IMR-90 (cell line): Measurements from ENCODE around the gene AKNA. TPM values are rescaled to one million over a fixed set of nuclear protein-coding genes. Genes with fewer than 3 reads are reported as not detected.

ENCODE experiments used
- ATAC-seq: fragments of 200-7000 bp; cut with Tn5 transposase; 2 replicates; pipeline ENCODE4 v1.9.1; 2020; ENCODE audit warnings: low read depth, mild to moderate bottlenecking, moderate library complexity
- BruUV-seq: library from RNA; stranded (reverse); fragments of 400-500 nt; replicated peaks from 2 replicates; lab custom pipeline; 2021; lab: Mats Ljungman, UMichigan
- CTCF ChIA-PET: fragments of 300-600 bp; formaldehyde crosslinking; extraction: SDS; loops from one replicate; lab custom pipeline; 2021; ENCODE audit warnings: antibody characterized with exemption; lab: Yijun Ruan, JAX
- POLR2A ChIA-PET: fragments of 300-600 bp; sonication (Branson Sonifier 250); formaldehyde crosslinking; loops from one replicate; lab custom pipeline; 2022; ENCODE audit warnings: antibody characterized with exemption; ENCODE audit not compliant: unreplicated experiment; lab: Charles Lee
- DNase-seq: peaks from one replicate; pipeline ENCODE4 v3.0.0; 2013
- H2AFZ ChIP-seq: replicated peaks from 2 replicates; pipeline ENCODE3; 2013; ENCODE audit warnings: low read length, mild to moderate bottlenecking; ENCODE audit not compliant: poor library complexity
- H2AK5ac ChIP-seq: 2 replicates; pipeline ENCODE4 v1.6.1; 2013; ENCODE audit warnings: low read depth, low read length, inconsistent platforms
- H2AK9ac ChIP-seq: replicated peaks from 2 replicates; pipeline ENCODE3; 2013; ENCODE audit warnings: mild to moderate bottlenecking, low read depth, low read length, moderate library complexity; ENCODE audit not compliant: poor library complexity
- H2BK120ac ChIP-seq: 2 replicates; pipeline ENCODE4 v1.6.1; 2013; ENCODE audit warnings: low read depth, low read length, inconsistent platforms
- H2BK15ac ChIP-seq: 3 replicates; pipeline ENCODE4 v1.6.1; 2013; ENCODE audit warnings: low read depth, low read length, inconsistent platforms
- H2BK20ac ChIP-seq: 2 replicates; pipeline ENCODE4 v1.6.1; 2013; ENCODE audit warnings: low read depth, mild to moderate bottlenecking, inconsistent platforms, low read length, moderate library complexity
- H2BK5ac ChIP-seq: 2 replicates; pipeline ENCODE4 v1.6.1; 2013; ENCODE audit warnings: mild to moderate bottlenecking, low read depth, low read length, inconsistent platforms; ENCODE audit not compliant: poor library complexity, severe bottlenecking
- H3K14ac ChIP-seq: replicated peaks from 2 replicates; pipeline ENCODE4 v1.6.1; 2013; ENCODE audit warnings: low read depth, low read length, inconsistent platforms
- H3K18ac ChIP-seq: 2 replicates; pipeline ENCODE4 v1.6.1; 2013; ENCODE audit warnings: low read depth, low read length, control low read depth
- H3K23ac ChIP-seq: 2 replicates; pipeline ENCODE4 v1.6.1; 2013; ENCODE audit warnings: low read depth, low read length, inconsistent platforms
- H3K27ac ChIP-seq: 2 replicates; pipeline ENCODE4 v1.5.1; 2013; ENCODE audit warnings: mild to moderate bottlenecking, control low read depth, low read length; ENCODE audit not compliant: insufficient read depth
- H3K27me3 ChIP-seq: 2 replicates; pipeline ENCODE4 v1.6.1; 2013; ENCODE audit warnings: low read length; ENCODE audit not compliant: control insufficient read depth, insufficient read depth
- H3K36me3 ChIP-seq: 2 replicates; pipeline ENCODE4 v1.6.1; 2013; ENCODE audit warnings: low read length, mixed read lengths; ENCODE audit not compliant: control insufficient read depth, insufficient read depth
- H3K4ac ChIP-seq: 2 replicates; pipeline ENCODE4 v1.6.1; 2013; ENCODE audit warnings: low read depth, low read length, inconsistent platforms
- H3K4me1 ChIP-seq: 2 replicates; pipeline ENCODE4 v1.6.1; 2013; ENCODE audit warnings: low read length, mixed read lengths; ENCODE audit not compliant: control insufficient read depth, insufficient read depth
- H3K4me2 ChIP-seq: 2 replicates; pipeline ENCODE4 v1.6.1; 2013; ENCODE audit warnings: low read depth, mild to moderate bottlenecking, control low read depth, low read length, moderate library complexity
- H3K4me3 ChIP-seq: 2 replicates; pipeline ENCODE4 v1.5.1; 2013; ENCODE audit warnings: low read depth, mild to moderate bottlenecking, control low read depth, low read length, moderate library complexity; ENCODE audit not compliant: insufficient read depth
- H3K56ac ChIP-seq: 2 replicates; pipeline ENCODE4 v1.6.1; 2013; ENCODE audit warnings: low read length, inconsistent platforms; ENCODE audit not compliant: insufficient read depth; ENCODE audit errors: extremely low read depth
- H3K79me1 ChIP-seq, 2 experiments: 2 replicates each; pipeline ENCODE4 v1.6.1; 2013; ENCODE audit warnings: low read length in 2 of 2, inconsistent platforms in 1 of 2, low read depth in 1 of 2
- H3K9ac ChIP-seq: 2 replicates; pipeline ENCODE4 v1.6.1; 2013; ENCODE audit warnings: low read depth, low read length, control low read depth
- H3K9me1 ChIP-seq: 2 replicates; pipeline ENCODE4 v1.6.1; 2013; ENCODE audit warnings: low read length, inconsistent platforms; ENCODE audit not compliant: insufficient read depth
- H3K9me3 ChIP-seq: 2 replicates; pipeline ENCODE4 v1.6.1; 2013; ENCODE audit warnings: low read length; ENCODE audit not compliant: control insufficient read depth, insufficient read depth
- H4K20me1 ChIP-seq: 2 replicates; pipeline ENCODE4 v1.6.1; 2013; ENCODE audit warnings: low read length, inconsistent platforms; ENCODE audit not compliant: insufficient read depth
- H4K5ac ChIP-seq: 2 replicates; pipeline ENCODE4 v1.6.1; 2013; ENCODE audit warnings: mild to moderate bottlenecking, low read depth, low read length, control low read depth
- H4K8ac ChIP-seq, 2 experiments: 2 replicates each; pipeline ENCODE4 v1.6.1; 2013; ENCODE audit warnings: low read depth in 2 of 2, low read length in 2 of 2, control low read depth in 1 of 2, inconsistent platforms in 1 of 2
- H4K91ac ChIP-seq: 2 replicates; pipeline ENCODE4 v1.6.1; 2013; ENCODE audit warnings: low read depth, low read length, inconsistent platforms; ENCODE audit not compliant: insufficient read depth
- BHLHE40 ChIP-seq: fragments of 150-350 bp; IDR thresholded peaks from 2 replicates; pipeline ENCODE4 v1.6.1; 2016; ENCODE audit warnings: mild to moderate bottlenecking, low read depth, low read length
- CEBPB ChIP-seq: IDR thresholded peaks from 2 replicates; pipeline ENCODE4 v1.6.1; 2012; ENCODE audit warnings: low read depth, low read length, improper control_type of control experiment
- CHD1 ChIP-seq: IDR thresholded peaks from 2 replicates; pipeline ENCODE4 v1.6.1; 2012; ENCODE audit warnings: low read depth, low read length, improper control_type of control experiment
- CTCF ChIP-seq: conservative IDR thresholded peaks from 2 replicates; pipeline ENCODE4 v1.5.1; 2012; ENCODE audit warnings: mild to moderate bottlenecking, low read depth, low read length, improper control_type of control experiment
- FOS ChIP-seq: fragments of 150-350 bp; IDR thresholded peaks from 2 replicates; pipeline ENCODE4 v1.6.1; 2016; ENCODE audit warnings: low read depth, low read length
- MAFK ChIP-seq: IDR thresholded peaks from 2 replicates; pipeline ENCODE4 v1.6.1; 2012; ENCODE audit warnings: low read depth, low read length, improper control_type of control experiment
- MAZ ChIP-seq: IDR thresholded peaks from 2 replicates; pipeline ENCODE4 v1.6.1; 2012; ENCODE audit warnings: low read depth, mild to moderate bottlenecking, low read length, improper control_type of control experiment, moderate library complexity, borderline replicate concordance
- NFE2L2 ChIP-seq: fragments of 150-350 bp; IDR thresholded peaks from 2 replicates; pipeline ENCODE4 v1.6.1; 2016; ENCODE audit warnings: low read depth, mild to moderate bottlenecking, low read length
- POLR2A ChIP-seq: IDR thresholded peaks from 2 replicates; pipeline ENCODE4 v1.6.1; 2012; ENCODE audit warnings: mild to moderate bottlenecking, low read depth, low read length
- RAD21 ChIP-seq: IDR thresholded peaks from 2 replicates; pipeline ENCODE4 v1.6.1; 2012; ENCODE audit warnings: low read length, improper control_type of control experiment
- RFX5 ChIP-seq: IDR thresholded peaks from 2 replicates; pipeline ENCODE4 v1.8.0; 2012; ENCODE audit warnings: low read depth, mild to moderate bottlenecking, low read length, moderate library complexity
- SMC3 ChIP-seq: fragments of 150-350 bp; IDR thresholded peaks from 2 replicates; pipeline ENCODE4 v1.6.1; 2016; ENCODE audit warnings: low read depth, mild to moderate bottlenecking, antibody characterized with exemption, low read length, moderate library complexity
- WGBS, 2 experiments: methylation state at CpG; one replicate each; pipeline versions ENCODE4 v1.1.5 to v1.1.7; 2013; ENCODE audit warnings: missing lambda C conversion rate in 2 of 2; ENCODE audit not compliant: insufficient read length in 1 of 2; ENCODE audit errors: extremely low coverage in 2 of 2; 5-methylcytosine and 5-hydroxymethylcytosine counted together
- dilution Hi-C: fragments of 300-500 bp; cut with HindIII; formaldehyde crosslinking; loops from one replicate; pipeline ENCODE4 v1.14.3; 2018; ENCODE audit warnings: low sequenced_read_pairs; ENCODE audit not compliant: unreplicated experiment
- in situ Hi-C: fragments of 300-500 bp; cut with MboI; formaldehyde crosslinking; loops from 3 replicates; pipeline ENCODE4 v1.14.3; 2019; ENCODE audit warnings: low sequenced_read_pairs, inconsistent platforms, mixed read lengths
- intact Hi-C: fragments of 100-400 bp; cut with micrococcal nuclease; formaldehyde crosslinking; loops from 2 replicates; pipeline ENCODE4 v1.10.0; 2022
- polyA plus RNA-seq, 3 experiments: library from polyadenylated mRNA; depleted of rRNA; stranded (reverse); fragments of >200 nt; gene quantifications; 2 replicates each; pipeline ENCODE4 v1.2.3, GENCODE V29; 2012; ENCODE audit warnings: low replicate concordance in 1 of 3
- total RNA-seq: library from RNA; depleted of rRNA; stranded (reverse); fragments of >200 nt; gene quantifications from 2 replicates; pipeline ENCODE4 v1.2.3, GENCODE V29; 2012
- TF ChIP-seq, protein P1 (sequence below): fragments of 150-350 bp; IDR thresholded peaks from 2 replicates; pipeline ENCODE4 v1.6.1; 2016; ENCODE audit warnings: low read depth, mild to moderate bottlenecking, low read length, moderate library complexity, borderline replicate concordance
- TF ChIP-seq, protein P2 (sequence below): fragments of 150-350 bp; IDR thresholded peaks from 2 replicates; pipeline ENCODE4 v1.6.1; 2017; ENCODE audit warnings: mild to moderate bottlenecking, antibody characterized with exemption, low read length, low read depth

The AKNA gene
- total and polyA plus RNA-seq, 2 of the 4 experiments (the other 2 are of a cell fraction), result 2.7 to 7.3 TPM

DNA sequence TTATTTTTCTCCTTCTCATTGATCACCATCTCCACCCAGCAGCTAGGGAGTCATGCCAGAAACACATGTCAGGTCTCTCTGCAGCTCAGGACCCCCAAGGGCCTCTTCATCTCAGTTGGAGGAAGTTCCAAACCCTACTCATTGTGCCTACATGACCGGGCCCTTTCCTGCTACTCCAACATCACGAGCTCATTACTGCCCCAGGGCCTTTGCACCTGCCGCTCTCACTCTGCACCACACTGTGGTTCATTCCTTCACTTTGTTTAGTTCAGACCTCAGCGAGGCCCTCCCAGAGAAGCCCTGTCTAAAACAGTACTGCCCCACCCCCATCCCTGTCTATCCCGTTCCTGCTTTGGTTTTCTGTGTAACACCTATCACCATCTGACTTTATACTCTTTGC, 22.1 kb upstream of the AKNA start:
- Histone ChIP-seq H4K20me1 (0 out of 2 replicates have a peak, but pooled peaks cover 4% of the 10 kb centered on the region), H3K36me3 (no peaks in the 10 kb centered on the region), H3K4me1 (peaks cover 8% of the 10 kb centered on the region; the same call in 1 of the 2 replicates), H3K79me1 (no peaks in the 10 kb centered on the region), H3K14ac (no peak overlapping the region), H2BK15ac (no peak overlapping the region), H3K23ac (no peak overlapping the region), H3K9me1 (peaks cover 3% of the 10 kb centered on the region; the same call in 1 of the 2 replicates), H2AK9ac (no peak overlapping the region), H3K4me2 (no peak overlapping the region), H2BK5ac (no peak overlapping the region), H4K91ac (no peak overlapping the region), H3K9ac (no peak overlapping the region), H3K18ac (no peak overlapping the region), H3K4ac (no peak overlapping the region), H2AK5ac (no peak overlapping the region), H2AFZ (peak overlapping the region; percentile 59), H3K4me3 (no peak overlapping the region), H3K27ac (no peak overlapping the region), H4K8ac (no peak overlapping the region), H3K56ac (no peak overlapping the region), H2BK120ac (no peak overlapping the region), H3K27me3 (peaks cover 8% of the 10 kb centered on the region; the same call in 1 of the 2 replicates), H2BK20ac (no peak overlapping the region), H4K5ac (no peak overlapping the region), H3K9me3 (no peaks in the 10 kb centered on the region)
- intact Hi-C loops, result loop anchor here (5.0 to 10.0 kb wide), 3 partner anchors 177 to 495 kb away; partner anchors contain the start of gene ATP6V1G1
- DNase-seq (no peak), ATAC-seq (no peak)
- WGBS, 2 experiments, result 82% methylated on average over 2 of the region's 5 CpGs; no CpG with 5 or more reads in 1 of the 2 experiments
- POLR2A ChIA-PET, result no interaction called here
- CTCF ChIA-PET, result interaction anchor here (0.9 kb wide), 1 partner anchor 244 kb away, joined by 3 read pairs; no protein-coding TSS in a partner anchor
- no TSS peak for BruUV-seq
- dilution Hi-C loops, result no loop called here
- no peak for TF ChIP-seq CEBPB
- TF ChIP-seq MAFK, result no peak
- TF ChIP-seq RAD21, result no peak
- no peak for TF ChIP-seq FOS
- no peak for TF ChIP-seq RFX5
- TF ChIP-seq, protein P1, sequence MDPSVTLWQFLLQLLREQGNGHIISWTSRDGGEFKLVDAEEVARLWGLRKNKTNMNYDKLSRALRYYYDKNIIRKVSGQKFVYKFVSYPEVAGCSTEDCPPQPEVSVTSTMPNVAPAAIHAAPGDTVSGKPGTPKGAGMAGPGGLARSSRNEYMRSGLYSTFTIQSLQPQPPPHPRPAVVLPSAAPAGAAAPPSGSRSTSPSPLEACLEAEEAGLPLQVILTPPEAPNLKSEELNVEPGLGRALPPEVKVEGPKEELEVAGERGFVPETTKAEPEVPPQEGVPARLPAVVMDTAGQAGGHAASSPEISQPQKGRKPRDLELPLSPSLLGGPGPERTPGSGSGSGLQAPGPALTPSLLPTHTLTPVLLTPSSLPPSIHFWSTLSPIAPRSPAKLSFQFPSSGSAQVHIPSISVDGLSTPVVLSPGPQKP, result no peak
- TF ChIP-seq BHLHE40, result no peak
- no peak for TF ChIP-seq CTCF
- no peak for TF ChIP-seq POLR2A
- TF ChIP-seq CHD1, result no peak
- no peak for TF ChIP-seq SMC3
- no peak for TF ChIP-seq MAZ
- no peak for TF ChIP-seq NFE2L2
- TF ChIP-seq, protein P2, sequence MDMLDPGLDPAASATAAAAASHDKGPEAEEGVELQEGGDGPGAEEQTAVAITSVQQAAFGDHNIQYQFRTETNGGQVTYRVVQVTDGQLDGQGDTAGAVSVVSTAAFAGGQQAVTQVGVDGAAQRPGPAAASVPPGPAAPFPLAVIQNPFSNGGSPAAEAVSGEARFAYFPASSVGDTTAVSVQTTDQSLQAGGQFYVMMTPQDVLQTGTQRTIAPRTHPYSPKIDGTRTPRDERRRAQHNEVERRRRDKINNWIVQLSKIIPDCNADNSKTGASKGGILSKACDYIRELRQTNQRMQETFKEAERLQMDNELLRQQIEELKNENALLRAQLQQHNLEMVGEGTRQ, result no peak
- in situ Hi-C loops, result loop anchor here (5.0 to 10.0 kb wide), 4 partner anchors 237 to 605 kb away; no protein-coding TSS in a partner anchor
